GM03348 (cell line): ENCODE data around the gene HDAC1.
"Not testable (repeated sequence)": the region's sequence is repeated elsewhere in the genome, so short reads cannot be mapped to it uniquely, and the experiment has no call there.

ENCODE experiments used
- DNase-seq: peaks from one replicate; pipeline ENCODE4 v3.0.0; 2012; ENCODE audit warnings: low spot score

Gene HDAC1

GRCh38 chr1:32349211-32349708 lies 57.4 kb downstream of the HDAC1 start:
- no peak for DNase-seq

- DNase-seq: peak; percentile 93
Measured at GRCh38 chr1:32350785-32351398, 59.0 kb downstream of the HDAC1 start.

DNA sequence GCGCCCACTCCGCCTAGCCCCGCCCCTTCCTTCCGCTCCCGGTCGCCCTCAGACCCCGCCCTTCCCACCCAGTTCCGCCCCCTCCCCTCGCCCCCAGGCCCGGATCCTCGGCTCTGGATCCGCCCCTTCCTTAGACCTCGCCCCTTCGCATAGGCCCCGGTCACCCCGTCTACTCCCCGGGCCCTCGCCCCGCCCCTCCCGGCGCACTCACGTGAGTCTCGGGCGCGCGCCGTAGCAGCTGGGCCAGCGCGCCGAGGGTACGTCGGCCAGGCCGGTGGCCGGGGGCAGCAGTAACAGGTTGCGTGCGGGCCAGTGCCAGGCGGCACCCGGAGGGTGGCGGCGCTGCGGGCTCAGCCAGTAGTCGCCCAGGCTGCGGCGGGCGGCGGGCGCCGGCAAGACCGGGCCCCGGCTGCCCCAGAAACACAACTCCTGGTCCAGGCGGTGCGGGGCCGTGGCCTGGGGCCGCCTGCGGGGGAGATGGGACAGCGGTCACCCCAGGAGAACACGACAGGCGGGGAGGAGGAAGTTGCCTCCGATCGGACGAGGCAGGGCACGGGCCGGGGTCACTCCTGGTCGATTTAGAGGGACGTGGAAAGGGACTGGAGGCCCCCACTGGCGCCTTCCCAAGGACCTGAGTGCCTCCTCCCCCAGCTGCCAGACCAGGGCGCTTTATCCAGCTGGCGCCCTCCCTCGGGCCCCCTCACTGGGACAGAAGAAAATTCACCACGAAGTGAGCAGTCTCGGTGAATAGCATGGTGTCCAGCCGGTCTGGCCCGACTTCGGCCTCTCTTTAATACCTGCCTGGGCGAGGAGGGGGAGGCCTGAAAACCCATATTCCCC lies 59.7 kb downstream of the HDAC1 start:
- peak; percentile 100 for DNase-seq

DNA sequence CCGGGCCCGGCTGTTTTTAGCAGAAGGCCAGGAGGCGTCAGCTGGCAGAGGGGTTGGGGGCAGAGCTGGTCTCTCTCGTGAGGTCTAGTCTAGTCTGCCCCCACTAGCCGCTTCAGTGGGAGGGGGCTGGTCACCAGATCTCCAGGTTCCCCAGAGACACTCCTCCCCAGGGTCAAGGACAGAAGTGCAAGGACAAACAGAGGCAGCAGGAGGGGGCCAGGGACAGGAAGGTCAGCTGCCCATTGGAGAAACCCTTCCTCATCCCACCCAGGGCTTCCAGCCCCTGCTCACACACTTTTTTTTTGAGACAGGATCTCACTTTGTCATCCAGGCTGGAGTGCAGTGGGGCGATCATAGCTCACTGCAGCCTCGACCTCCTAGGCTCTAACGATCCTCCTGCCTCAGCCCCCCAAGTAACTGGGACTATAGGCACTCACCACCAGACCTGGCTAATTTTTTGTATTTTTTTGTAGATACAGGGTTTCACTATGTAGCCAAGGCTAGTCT lies 60.4 kb downstream of the HDAC1 start:
- no peak for DNase-seq

DNA sequence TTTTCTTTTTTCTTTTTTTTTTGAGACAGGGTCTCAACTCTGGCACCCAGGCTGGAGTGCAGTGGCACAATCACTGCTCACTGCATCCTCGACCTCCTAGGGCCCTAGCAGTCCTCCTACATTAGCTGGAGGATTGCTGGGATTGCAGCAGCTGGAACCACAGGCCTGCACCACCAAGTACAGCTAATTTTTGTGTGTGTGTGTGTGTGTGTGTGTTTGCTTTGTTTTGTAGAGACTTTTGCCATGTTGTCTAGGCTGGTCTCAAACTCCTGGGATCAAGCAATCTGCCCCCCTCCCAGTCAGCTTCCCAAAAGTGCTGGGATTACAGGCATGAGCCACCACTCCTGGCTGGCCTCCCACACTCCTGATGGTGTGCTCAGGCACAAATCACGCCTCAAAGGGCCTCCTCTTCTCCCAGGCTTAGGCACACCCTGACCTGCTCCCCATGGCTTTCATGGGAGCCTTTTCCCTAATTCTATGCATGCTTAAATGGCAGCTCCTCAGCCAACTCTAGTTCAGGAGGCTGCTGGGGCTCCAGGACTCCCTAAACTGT lies 61.0 kb downstream of the HDAC1 start:
- no peak for DNase-seq

- no peak for DNase-seq
Measured at GRCh38 chr1:32353431-32353830, 61.5 kb downstream of the HDAC1 start.

DNA sequence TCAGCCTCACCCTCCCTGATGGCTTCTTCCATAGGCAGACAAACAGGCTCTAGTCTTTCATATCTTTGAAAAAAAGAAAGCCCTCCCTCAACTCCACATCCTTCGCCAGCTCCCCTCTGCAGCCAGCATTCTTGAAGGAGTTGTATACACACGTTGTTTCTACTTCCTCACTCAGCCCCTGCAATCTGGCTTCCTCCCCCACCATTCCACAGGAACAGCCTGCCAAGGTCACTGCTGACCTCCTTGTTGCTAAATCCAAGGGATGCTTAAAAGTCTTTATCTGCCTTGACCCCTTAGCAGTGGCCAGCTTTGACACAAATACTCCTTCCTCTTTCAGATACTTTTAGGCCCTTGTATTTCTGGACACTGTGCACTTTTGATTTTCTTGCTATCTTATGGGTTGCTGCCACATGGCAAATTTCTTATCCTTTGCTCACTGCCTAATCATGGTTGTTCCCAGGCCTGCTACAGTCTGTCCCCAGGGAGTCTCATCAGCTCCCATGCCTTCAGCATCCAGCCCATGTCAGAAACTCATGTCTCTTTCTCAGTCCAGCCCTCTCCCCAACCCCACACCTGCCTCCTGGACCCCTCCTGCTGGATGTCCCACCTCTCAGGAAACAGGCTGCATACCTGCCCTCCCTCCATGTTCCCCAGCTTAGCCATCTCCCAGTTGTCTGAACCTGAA lies 62.1 kb downstream of the HDAC1 start:
- DNase-seq: peak; percentile 57

GRCh38 chr1:32355778-32356177 lies 63.9 kb downstream of the HDAC1 start:
- DNase-seq: not testable (repeated sequence)

DNA sequence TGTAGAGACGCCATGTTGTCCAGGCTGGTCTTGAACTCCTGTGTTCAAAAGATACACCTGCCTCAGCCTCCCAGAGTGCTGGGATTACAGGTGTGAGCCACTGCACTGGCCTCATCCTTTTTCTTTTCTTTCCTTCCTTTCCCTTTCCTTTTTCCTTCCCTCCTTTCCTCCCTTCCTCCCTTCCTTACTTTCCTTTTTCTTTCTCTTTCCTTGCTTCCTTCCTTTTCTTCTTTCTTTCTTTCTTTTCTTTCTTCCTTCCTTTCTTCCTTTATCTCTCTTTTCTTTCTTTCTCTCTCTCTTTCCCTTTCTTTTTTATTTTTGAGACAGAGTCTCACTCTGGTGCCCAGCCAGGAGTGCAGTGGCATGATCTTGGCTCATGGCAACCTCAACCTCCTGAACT lies 64.6 kb downstream of the HDAC1 start:
- DNase-seq: no peak

DNA sequence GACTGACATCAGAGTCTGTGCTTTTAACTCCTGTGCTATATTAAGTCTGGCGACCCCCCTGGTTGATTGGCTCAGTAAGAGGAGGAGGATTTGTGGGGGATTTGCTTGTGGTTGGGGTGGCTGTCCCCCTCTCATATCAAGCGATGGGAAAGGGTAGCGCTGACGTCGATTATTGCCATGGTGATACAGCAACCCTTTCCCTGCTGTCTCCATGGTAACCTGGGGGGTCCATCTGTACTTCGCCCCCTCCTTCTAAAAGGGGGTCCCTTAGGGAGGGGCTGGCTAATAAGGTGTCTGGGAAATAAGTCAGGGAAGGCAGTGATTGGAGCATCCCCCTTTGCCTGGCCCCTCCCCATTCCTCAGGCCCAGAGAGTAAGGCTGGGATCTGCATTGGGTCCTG lies 65.7 kb downstream of the HDAC1 start:
- DNase-seq: no peak

DNA sequence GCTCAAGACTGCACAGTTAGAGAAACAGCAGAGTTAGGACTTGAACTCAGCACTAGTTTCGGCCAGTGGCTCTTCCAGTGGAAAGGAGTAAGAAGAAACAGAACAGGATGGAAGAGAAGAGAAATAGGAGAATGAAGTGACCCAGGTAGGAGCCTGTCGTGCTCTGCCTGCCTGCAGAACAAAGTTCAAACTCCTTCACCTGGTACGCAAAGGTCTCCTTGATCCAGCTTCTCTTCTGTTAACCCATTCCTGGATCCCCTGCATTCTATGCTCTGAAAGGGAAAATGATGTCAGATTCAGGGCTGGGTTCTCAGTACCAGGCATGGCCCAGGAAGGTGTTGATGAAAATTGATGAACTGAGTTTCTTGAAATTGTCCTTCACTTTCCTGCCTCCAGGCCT lies 66.6 kb downstream of the HDAC1 start:
- DNase-seq: no peak

GRCh38 chr1:32361308-32361673 lies 69.4 kb downstream of the HDAC1 start:
- DNase-seq: no peak

DNA sequence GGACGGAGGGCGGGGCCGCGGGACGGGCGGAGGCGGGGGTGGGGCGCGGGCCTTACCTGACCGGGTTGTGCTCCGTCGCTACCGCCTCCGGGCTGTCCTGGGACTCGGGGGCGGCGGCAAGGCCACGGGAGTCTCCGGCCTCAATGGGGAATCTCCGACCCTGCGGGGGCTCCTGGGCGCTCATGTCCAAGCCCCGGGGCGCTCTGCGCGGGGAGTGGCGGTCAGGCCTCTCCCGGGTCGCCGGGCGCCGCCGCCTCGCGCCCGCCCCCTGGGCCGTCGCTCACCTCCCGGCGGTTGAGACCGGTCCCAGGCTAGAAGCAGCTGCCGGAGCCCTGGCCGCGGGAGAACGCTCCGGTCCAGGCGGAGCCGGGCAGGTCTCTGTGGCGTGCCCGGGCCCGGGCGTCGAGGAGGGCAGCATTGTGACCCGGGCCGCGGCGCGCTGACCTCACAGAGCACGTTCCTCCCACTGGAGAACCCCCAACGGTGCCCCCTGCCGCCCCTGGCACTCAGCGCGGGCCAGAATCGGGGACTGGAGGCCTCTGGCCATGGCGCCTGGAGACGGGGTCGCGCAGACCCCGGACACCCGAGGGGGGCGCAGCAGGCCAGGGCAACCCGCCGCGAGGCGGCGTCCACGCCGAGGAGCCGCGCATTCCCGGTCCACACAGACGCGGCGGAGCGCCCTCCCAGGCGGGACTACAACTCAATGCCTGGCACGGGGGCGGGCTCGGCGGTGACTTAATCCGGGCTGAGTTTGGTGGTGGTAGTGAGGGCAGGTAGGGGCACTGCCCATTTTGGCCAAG lies 70.0 kb downstream of the HDAC1 start:
- DNase-seq: peak; percentile 72

DNA sequence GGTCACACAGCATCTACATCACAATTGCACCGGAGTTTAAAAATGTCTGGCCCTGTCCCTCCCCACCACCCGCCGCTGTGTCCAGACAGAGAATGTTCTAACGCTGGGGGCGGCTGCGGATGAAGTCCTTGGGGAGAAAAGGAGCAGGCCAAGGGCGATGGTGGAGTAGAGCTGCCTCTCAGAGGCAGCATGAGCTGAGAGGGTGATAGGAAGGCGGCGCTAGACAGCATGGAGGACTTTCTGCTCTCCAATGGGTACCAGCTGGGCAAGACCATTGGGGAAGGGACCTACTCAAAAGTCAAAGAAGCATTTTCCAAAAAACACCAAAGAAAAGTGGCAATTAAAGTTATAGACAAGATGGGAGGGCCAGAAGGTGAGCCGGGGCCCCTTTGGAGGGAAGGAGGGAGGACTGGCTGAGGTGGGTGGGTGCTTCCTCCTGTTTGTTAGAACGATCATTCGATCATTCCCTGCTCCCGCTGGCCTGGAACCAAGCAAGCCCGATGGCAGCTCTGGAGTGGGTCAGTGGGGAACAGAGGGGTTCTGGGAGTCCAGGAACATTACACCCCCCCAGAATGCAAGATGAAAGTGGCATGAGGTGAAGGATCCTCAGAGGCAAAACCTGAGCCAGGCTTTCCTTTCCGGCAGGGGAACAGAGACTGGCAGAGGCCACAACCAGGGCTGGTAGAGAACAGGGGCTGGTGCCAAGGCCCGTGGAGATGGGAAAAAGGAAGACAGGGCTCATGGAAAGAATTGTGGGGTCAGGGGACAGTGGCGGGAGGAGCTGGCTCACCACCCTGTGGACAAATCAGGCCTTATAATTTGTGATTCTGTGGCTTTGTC lies 70.8 kb downstream of the HDAC1 start, which contains the start of the genes FAM229A and TSSK3:
FAM229A (minus strand) TSS at position 12 of the 840 bp plus-strand sequence. CDS start 394 bp downstream, outside the sequence.
TSSK3 (plus strand) TSS at position 66 of the 840 bp plus-strand sequence; CDS start at position 229, 163 bp downstream.
- no peak for DNase-seq

- no peak for DNase-seq
Measured at GRCh38 chr1:32363713-32364112, 71.8 kb downstream of the HDAC1 start.

DNA sequence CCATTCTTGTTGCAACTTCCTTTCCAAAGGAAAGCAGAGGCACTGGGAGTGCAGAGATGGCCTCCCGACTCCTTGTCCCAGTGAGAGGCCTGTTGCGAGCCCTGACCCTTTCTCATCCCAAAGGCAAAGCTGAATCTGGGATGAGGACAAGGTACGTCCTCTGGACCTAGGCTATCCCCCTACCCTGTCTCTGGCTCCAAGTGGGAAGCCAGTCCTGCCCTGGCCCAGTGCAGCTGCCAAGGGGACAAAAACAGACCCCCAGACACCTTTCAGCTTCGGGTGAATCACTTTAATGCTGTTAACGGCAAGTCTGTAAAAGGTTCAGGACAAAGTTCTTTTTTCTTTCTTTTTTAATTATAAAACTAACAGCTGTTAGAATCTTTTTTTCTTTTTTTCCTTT lies 73.0 kb downstream of the HDAC1 start:
- DNase-seq: no peak

DNA sequence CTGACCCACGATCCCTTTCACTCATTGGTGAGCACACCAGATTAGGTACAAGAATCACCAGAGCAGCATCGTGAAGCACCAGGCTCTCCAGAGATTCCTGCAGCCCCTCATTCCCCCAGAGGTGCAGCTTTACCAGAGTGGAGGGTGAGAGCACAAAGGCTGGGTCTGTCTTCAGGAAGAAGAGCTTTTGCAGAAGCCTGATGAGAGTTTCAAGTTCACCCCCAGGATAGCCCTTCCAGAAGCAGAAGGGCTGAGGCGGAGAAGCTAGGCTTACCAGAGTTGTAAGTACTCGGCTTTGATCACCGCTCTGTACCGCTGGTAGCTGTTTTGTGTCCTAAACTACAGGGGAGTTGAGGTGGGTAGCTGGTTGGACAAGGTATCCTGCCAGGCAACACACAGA lies 73.6 kb downstream of the HDAC1 start:
- DNase-seq: no peak

DNA sequence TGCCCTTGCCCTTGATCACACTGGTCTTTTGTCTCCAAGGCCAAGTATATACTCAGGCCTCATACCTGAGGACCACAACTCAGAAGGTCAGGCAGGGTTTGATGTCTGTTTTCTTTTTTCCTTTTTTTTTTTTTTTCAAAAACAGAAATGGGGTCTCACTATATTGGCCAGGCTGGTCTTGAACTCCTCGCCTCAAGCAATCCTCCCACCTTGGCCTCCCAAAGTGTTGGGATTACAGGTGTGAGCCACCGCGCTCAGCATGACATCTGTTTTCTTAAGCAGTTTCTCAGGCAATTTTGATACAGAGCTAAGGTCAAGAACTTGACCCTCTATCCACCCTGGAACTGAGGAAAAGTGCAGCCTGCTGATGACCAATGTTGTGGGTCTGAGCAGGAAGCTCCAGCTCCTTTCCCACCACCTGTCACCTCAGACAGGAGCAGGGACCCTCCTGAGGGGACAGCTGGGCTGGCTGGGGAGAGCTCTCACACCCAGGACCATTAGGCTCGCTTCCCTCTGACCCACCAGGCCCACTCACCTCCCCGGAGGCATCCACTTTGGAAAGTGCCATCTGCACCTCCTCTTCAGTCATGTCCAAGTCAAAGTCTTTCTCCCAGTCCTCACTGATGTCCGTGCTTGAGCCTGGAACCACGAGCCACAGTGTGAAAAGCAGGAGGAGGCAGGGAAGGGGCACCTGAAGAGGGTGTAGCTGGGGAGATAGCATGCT lies 76.2 kb downstream of the HDAC1 start:
- DNase-seq: no peak

- no peak for DNase-seq
Measured at GRCh38 chr1:32372149-32372756, 80.4 kb downstream of the HDAC1 start.
